ENCODE results near the gene DLX1.

DLX1 gene

GRCh38 chr2:172087780-172088244 lies 2.5 kb downstream of the DLX1 start:
- peak; percentile 54 for DNase-seq

GRCh38 chr2:172088245-172089004 lies 3.1 kb downstream of the DLX1 start:
- DNase-seq: peak; percentile 65

- peak; percentile 28 for DNase-seq
Observed at GRCh38 chr2:172089005-172089504, 3.7 kb downstream of the DLX1 start.

- no peak for DNase-seq
Observed at GRCh38 chr2:172089633-172090032, 4.3 kb downstream of the DLX1 start.

GRCh38 chr2:172090044-172090961 lies 5.0 kb downstream of the DLX1 start:
- DNase-seq: peak; percentile 29

GRCh38 chr2:172091000-172091641 lies 5.8 kb downstream of the DLX1 start:
- DNase-seq: no peak

- peak; percentile 35 for DNase-seq
Observed at GRCh38 chr2:172091761-172092566, 6.7 kb downstream of the DLX1 start.

GRCh38 chr2:172092716-172093415 lies 7.6 kb downstream of the DLX1 start:
- peak; percentile 29 for DNase-seq

GRCh38 chr2:172093416-172094293 lies 8.3 kb downstream of the DLX1 start:
- DNase-seq: no peak

GRCh38 chr2:172094294-172095145 lies 9.2 kb downstream of the DLX1 start:
- peak; percentile 58 for DNase-seq

- DNase-seq: peak; percentile 66
Observed at GRCh38 chr2:172095146-172095904, 10.0 kb downstream of the DLX1 start.

- DNase-seq: peak; percentile 44
Observed at GRCh38 chr2:172095905-172096625, 10.8 kb downstream of the DLX1 start.

- peak; percentile 59 for DNase-seq
Observed at GRCh38 chr2:172096626-172097547, 11.6 kb downstream of the DLX1 start.

- peak; percentile 30 for DNase-seq
Observed at GRCh38 chr2:172097557-172098131, 12.3 kb downstream of the DLX1 start.

GRCh38 chr2:172098287-172098649 lies 13.0 kb downstream of the DLX1 start:
- DNase-seq: peak; percentile 32

Data from DMS53 (cell line).